Fibroblast of mammary gland (primary cell): Measurements from ENCODE around the gene SPATA6L.
"Not testable (repeated sequence)": the region's sequence is repeated elsewhere in the genome, so short reads cannot be mapped to it uniquely, and the experiment has no call there.

Experiments used
- DNase-seq: peaks from one replicate; pipeline ENCODE4 v3.0.0-alpha.2; 2010; ENCODE audit warnings: low read depth
- H3K4me3 ChIP-seq: 2 replicates; pipeline ENCODE4 v1.5.1; 2011; ENCODE audit warnings: low read depth, mild to moderate bottlenecking, low read length, moderate library complexity; ENCODE audit not compliant: control insufficient read depth
- TF ChIP-seq, protein P1 (sequence below): conservative IDR thresholded peaks from 2 replicates; pipeline ENCODE4 v1.5.1; 2011; ENCODE audit warnings: low read depth, low read length, inconsistent platforms; ENCODE audit not compliant: control insufficient read depth, insufficient read depth

Gene SPATA6L

DNA sequence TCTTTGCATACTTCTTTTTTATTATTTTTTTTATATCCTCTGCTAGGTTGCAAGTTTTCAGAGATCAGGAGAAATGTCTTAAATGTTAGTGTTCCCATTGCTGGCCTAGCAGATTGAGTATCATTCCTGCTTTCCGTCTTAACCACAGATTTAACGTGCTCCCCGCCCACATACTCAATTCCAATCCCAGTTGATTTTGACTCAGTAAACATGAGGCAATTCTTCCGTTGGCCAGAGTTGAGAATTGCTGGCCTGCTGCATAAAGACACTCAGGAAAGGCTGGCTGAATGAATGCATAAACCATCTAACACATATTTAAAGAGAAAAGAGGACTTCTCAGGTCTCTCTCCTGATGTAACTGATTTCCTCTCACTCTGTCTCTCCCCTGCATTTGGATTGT, 51.0 kb downstream of the SPATA6L start:
- peak; percentile 83 for DNase-seq
- no peak overlapping the region for H3K4me3 ChIP-seq
- TF ChIP-seq, protein P1, sequence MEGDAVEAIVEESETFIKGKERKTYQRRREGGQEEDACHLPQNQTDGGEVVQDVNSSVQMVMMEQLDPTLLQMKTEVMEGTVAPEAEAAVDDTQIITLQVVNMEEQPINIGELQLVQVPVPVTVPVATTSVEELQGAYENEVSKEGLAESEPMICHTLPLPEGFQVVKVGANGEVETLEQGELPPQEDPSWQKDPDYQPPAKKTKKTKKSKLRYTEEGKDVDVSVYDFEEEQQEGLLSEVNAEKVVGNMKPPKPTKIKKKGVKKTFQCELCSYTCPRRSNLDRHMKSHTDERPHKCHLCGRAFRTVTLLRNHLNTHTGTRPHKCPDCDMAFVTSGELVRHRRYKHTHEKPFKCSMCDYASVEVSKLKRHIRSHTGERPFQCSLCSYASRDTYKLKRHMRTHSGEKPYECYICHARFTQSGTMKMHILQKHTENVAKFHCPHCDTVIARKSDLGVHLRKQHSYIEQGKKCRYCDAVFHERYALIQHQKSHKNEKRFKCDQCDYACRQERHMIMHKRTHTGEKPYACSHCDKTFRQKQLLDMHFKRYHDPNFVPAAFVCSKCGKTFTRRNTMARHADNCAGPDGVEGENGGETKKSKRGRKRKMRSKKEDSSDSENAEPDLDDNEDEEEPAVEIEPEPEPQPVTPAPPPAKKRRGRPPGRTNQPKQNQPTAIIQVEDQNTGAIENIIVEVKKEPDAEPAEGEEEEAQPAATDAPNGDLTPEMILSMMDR: no peak

DNA sequence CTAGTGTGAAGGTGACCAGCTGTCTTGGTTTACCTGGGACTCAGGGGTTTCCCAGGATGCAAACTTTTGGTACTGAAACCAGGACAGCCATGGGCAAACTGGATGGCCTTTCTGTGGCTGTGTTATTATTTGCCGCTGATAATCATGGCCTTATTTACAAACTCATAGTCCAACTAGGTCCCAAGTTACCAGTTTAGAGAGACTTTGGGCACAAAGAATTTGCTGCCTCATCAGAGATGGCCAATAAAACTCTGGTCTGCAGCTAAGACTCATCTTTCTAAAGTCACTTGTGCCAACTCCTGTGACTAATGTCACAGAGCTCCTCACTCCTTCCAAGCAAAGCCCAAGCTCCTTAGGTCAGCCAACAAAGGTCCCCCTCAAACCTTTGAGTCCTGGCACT, 51.7 kb downstream of the SPATA6L start:
- TF ChIP-seq, protein P1: no peak
- DNase-seq: no peak
- H3K4me3 ChIP-seq: no peak overlapping the region

DNA sequence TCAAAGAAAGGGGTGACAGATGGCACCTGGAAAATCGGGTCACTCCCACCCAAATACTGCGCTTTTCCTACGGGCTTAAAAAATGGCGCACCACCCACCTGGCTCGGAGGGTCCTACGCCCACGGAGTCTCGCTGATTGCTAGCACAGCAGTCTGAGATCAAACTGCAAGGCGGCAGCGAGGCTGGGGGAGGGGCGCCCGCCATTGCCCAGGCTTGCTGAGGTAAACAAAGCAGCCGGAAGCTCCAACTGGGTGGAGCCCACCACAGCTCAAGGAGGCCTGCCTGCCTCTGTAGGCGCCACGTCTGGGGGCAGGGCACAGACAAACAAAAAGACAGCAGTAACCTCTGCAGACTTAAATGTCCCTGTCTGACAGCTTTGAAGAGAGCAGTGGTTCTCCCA, 60.2 kb downstream of the SPATA6L start:
- not testable (repeated sequence) for DNase-seq, H3K4me3 ChIP-seq

DNA sequence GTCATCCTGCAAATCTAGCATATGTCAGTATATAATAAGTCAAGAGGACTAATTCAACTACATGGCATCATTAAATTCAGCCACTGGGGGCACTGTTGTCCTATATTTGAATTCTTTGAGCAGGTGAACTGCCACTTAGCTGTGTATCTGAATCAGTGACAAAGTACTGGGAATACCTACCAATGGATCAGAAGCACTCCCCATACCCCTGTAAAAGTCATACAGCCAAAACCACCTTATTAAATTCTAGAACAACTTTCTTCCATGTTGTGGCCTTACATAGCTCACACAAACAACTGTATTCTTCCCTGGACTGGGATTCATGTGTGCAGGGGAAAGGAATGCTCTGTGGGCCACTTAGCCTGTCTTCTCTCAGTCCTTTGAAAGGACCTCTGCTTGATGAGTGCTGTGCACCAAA, 61.6 kb downstream of the SPATA6L start:
- H3K4me3 ChIP-seq: no peak overlapping the region
- DNase-seq: peak; percentile 74
- TF ChIP-seq, protein P1: peak; percentile 56

DNA sequence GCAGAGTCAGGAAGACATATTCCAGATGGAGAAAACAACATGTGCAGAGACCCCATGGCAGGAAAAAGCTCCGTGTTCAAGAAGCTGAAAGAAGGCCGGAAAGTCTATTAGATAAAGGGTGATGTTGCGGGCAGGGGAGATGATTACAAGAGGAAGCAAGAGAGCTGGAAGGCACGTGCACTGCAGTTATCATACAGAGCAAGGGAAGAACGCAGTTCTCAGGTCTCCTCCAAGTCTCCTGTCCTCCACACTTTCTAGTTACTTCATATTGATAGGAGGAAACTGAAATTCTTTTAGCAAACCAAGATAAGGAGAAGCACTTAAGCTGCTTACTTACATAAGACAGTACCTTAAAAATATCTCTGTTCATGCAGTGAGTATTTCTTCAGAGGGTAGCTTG, 62.5 kb downstream of the SPATA6L start:
- H3K4me3 ChIP-seq: no peak overlapping the region
- DNase-seq: no peak
- TF ChIP-seq, protein P1: no peak

DNA sequence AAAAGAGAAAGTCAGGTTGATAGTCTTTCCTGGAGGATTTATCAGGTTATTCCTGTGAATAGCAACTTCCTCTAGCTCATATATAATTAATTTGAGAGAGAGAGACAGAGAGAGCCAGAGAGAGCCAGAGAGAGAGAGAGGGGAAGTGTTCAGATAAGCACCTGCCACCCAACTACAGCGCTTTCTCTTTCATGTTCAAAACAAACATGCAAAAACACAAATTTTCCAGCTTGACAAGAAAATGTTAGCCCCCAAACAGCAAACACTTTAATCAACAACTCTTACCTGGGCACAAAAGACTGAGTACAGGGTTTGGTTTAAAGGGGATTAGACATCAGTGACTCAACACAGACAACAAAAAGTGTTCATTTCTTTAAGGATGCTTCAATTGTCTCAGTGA, 65.9 kb downstream of the SPATA6L start:
- H3K4me3 ChIP-seq: no peak overlapping the region
- TF ChIP-seq, protein P1: no peak
- no peak for DNase-seq

DNA sequence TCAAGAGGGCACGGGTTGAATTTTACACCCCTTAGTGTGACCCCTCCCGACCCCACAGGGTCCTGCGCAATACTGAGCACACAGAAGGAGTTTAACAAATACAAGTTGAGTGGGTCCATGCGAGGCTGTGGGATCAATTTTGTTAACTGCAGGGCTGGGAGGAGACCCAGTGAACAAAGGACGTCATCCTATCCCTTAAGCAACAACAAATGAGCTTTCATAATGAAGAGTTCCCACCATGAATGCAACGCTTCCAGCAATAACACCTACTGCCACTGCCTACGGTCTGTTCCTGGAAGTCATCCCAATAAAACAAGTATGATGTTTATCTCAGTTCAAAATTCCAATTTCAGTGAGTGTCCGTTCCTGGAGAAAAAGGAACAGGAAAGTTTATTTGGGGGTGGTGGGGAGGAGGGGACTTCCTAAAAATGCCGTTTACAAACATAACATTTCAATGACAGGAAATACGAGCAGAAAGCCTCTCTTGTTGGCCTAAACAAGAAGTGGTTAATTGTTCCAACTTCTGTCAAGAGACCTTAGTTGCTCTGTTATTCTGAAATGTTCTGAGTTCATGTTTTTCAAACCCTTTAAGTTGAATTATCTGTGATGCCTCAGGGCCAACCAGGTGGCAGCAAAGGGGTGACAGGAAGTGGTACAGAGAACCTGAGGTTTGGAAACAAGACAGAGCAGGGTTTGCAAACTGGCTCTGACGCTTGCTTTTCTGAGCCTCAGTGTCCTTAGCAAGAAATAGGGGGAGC, 69.9 kb downstream of the SPATA6L start:
- no peak overlapping the region for H3K4me3 ChIP-seq
- TF ChIP-seq, protein P1: no peak
- DNase-seq: peak; percentile 43
